K562 (cell line): ENCODE data around the gene CARM1. TPM values are rescaled to one million over a fixed set of nuclear protein-coding genes. Genes with fewer than 3 reads are reported as not detected.

Experiments
- ATF3 ChIP-seq, 2 experiments: fragments of 450-650 bp in 1 of 2; sonication (generic) in 1 of 2; formaldehyde crosslinking in 1 of 2; IDR thresholded peaks in 1 of 2; conservative IDR thresholded peaks in 1 of 2; 2 replicates each; pipeline versions ENCODE4 v1.6.1 to v1.8.1; 2016 to 2023; ENCODE audit warnings: mild to moderate bottlenecking in 2 of 2, moderate library complexity in 2 of 2, inconsistent platforms in 1 of 2, missing genetic modification reagents in 1 of 2
- ATF6 ChIP-seq: sonication (generic); formaldehyde crosslinking; IDR thresholded peaks from 2 replicates; pipeline ENCODE4 v1.4.0; 2020; ENCODE audit warnings: mild to moderate bottlenecking, missing genetic modification reagents
- COPS2 ChIP-seq: fragments of 450-650 bp; conservative IDR thresholded peaks from 2 replicates; pipeline ENCODE4 v1.6.1; 2016; ENCODE audit warnings: mild to moderate bottlenecking, moderate library complexity
- E2F6 ChIP-seq, 2 experiments: IDR thresholded peaks; 2 replicates each; pipeline ENCODE4 v1.6.1; 2011; ENCODE audit warnings: borderline replicate concordance in 1 of 2, control low read depth in 1 of 2, low read depth in 1 of 2, low read length in 1 of 2, mild to moderate bottlenecking in 1 of 2, mixed read lengths in 1 of 2, moderate library complexity in 1 of 2; ENCODE audit not compliant: insufficient read depth in 1 of 2, insufficient read length in 1 of 2, poor library complexity in 1 of 2, severe bottlenecking in 1 of 2; ENCODE audit errors: extremely low read depth in 1 of 2
- ELF1 ChIP-seq: fragments of 200-800 bp; sonication (Bioruptor generic); IDR thresholded peaks from 2 replicates; pipeline ENCODE4 v1.6.1; 2016; ENCODE audit warnings: missing genetic modification characterization, missing compliant biosample characterization
- MAFG ChIP-seq: fragments of 450-650 bp; conservative IDR thresholded peaks from 2 replicates; pipeline ENCODE4 v1.6.1; 2016; ENCODE audit warnings: missing genetic modification characterization, missing compliant biosample characterization
- MTF1 ChIP-seq: fragments of 250-450 bp; sonication (Bioruptor Pico); IDR thresholded peaks from 2 replicates; pipeline ENCODE4 v1.9.0; 2021; ENCODE audit warnings: moderate library complexity, mild to moderate bottlenecking, inconsistent platforms, borderline replicate concordance
- MYC ChIP-seq, 2 experiments: fragments of 250-450 bp in 1 of 2; sonication (Bioruptor Pico) in 1 of 2; IDR thresholded peaks; 2 replicates each; pipeline versions ENCODE4 v1.5.1 to v1.6.1; 2012 to 2021; ENCODE audit warnings: low read depth in 2 of 2, borderline replicate concordance in 1 of 2, improper control_type of control experiment in 1 of 2, low read length in 1 of 2, mild to moderate bottlenecking in 1 of 2, moderate library complexity in 1 of 2
- MYNN ChIP-seq, 2 experiments: sonication (generic); formaldehyde crosslinking in 1 of 2; IDR thresholded peaks; 2 replicates each; pipeline versions ENCODE4 v1.5.0 to v1.6.1; 2016 to 2020; ENCODE audit warnings: antibody characterized with exemption in 1 of 2, missing genetic modification reagents in 1 of 2
- RBBP5 ChIP-seq: fragments of 200-600 bp; sonication (generic); IDR thresholded peaks from 2 replicates; pipeline ENCODE4 v1.6.1; 2012; ENCODE audit warnings: borderline replicate concordance, mild to moderate bottlenecking, low read length, control low read depth, inconsistent platforms; ENCODE audit not compliant: insufficient read depth, poor library complexity, severe bottlenecking
- SMAD1 ChIP-seq: fragments of 150-350 bp; IDR thresholded peaks from 2 replicates; pipeline ENCODE4 v1.6.1; 2014; ENCODE audit warnings: low read length, low read depth; ENCODE audit not compliant: partially characterized antibody
- SMAD3 ChIP-seq: fragments of 450-650 bp; formaldehyde crosslinking; conservative IDR thresholded peaks from 2 replicates; pipeline ENCODE4 v1.4.0; 2020; ENCODE audit warnings: mild to moderate bottlenecking
- ZNF165 ChIP-seq: fragments of 250-450 bp; sonication (Bioruptor Pico); IDR thresholded peaks from 2 replicates; pipeline ENCODE4 v1.4.0; 2020; ENCODE audit warnings: borderline replicate concordance
- ZNF253 ChIP-seq: fragments of 250-450 bp; sonication (Bioruptor Pico); conservative IDR thresholded peaks from 2 replicates; pipeline ENCODE4 v1.6.1; 2021; ENCODE audit warnings: mild to moderate bottlenecking
- ZNF280B ChIP-seq: fragments of 250-450 bp; sonication (Bioruptor Pico); IDR thresholded peaks from 2 replicates; pipeline ENCODE4 v1.5.1; 2021; ENCODE audit warnings: mild to moderate bottlenecking
- ZNF589 ChIP-seq: fragments of 200-800 bp; sonication (Bioruptor generic); IDR thresholded peaks from 2 replicates; pipeline ENCODE4 v1.6.1; 2016; ENCODE audit warnings: low read depth, missing genetic modification characterization, missing compliant biosample characterization
- polyA plus RNA-seq, 8 experiments: library from polyadenylated mRNA; depleted of rRNA in 4 of 8; stranded (reverse) in 5 of 8; unstranded in 3 of 8; fragments of >200 nt; fragmentation: Nextera tagmentation in 2 of 8; fragmentation: Illumina TruSeq in 1 of 8; extraction: Ambion mirVana in 2 of 8; extraction: Trizol in 1 of 8; gene quantifications; 2 replicates each; pipeline versions ENCODE4 v1.2.1 to v1.2.3, GENCODE V29; 2011 to 2014; ENCODE audit warnings: inconsistent platforms in 1 of 8, missing spikeins in 1 of 8
- total RNA-seq, 7 experiments: library from RNA; depleted of rRNA in 6 of 7; stranded (reverse); fragments of >200 nt in 6 of 7; fragmentation: Illumina TruSeq in 2 of 7; extraction: Trizol in 2 of 7; gene quantifications; 2 replicates each; pipeline versions ENCODE4 v1.2.1 to v1.2.3, GENCODE V29; 2011 to 2021; ENCODE audit warnings: low replicate concordance in 1 of 7
- TF ChIP-seq, protein P1 (sequence below): fragments of 250-450 bp; sonication (Bioruptor Pico); IDR thresholded peaks from 2 replicates; pipeline ENCODE4 v1.8.0; 2021; ENCODE audit warnings: moderate library complexity, mild to moderate bottlenecking, inconsistent platforms

Gene CARM1
- total and polyA plus RNA-seq, 9 of the 15 experiments (the other 6 are each of a cell fraction or from before 2014, with no cell fraction given): 0.36 to 86.0 (median 29.7) TPM

GRCh38 chr19:10961073-10961860, 89.9 kb downstream of the CARM1 start (continued):
- TF ChIP-seq ATF6 (CRISPR knock-in tag) (no peak), MTF1 (CRISPR knock-in tag) (no peak), ZNF253 (CRISPR knock-in tag) (no peak), SMAD1 (no peak), ELF1 (tag) (no peak; the same call in 1 of the 2 replicates), RBBP5 (peak; percentile 86), COPS2 (no peak), MYC (IDR thresholded peaks at IDR 0.05; ENCODE audit: low read depth, low read length) (no peak; the same call in 1 of the 2 replicates), MYC (CRISPR knock-in tag; IDR thresholded peaks at IDR 0.05; ENCODE audit: borderline replicate concordance, low read depth) (no peak), ZNF589 (CRISPR knock-in tag) (0 out of 2 replicates have a peak, but pooled peaks have one; percentile 86), ZNF280B (no peak), MAFG (tag) (no peak), ZNF165 (CRISPR knock-in tag) (no peak), SMAD3 (no peak), MYNN (IDR thresholded peaks at IDR 0.05) (peak; percentile 35; the same call in 1 of the 2 replicates), MYNN (CRISPR knock-in tag; IDR thresholded peaks at IDR 0.05) (no peak), ATF3 (IDR thresholded peaks at IDR 0.05) (no peak), ATF3 (CRISPR knock-in tag; conservative IDR thresholded peaks at IDR 0.05) (no peak), E2F6 (IDR thresholded peaks at IDR 0.05; ENCODE audit: borderline replicate concordance in 1 of 2, extremely low read depth in 1 of 2, insufficient read depth in 1 of 2, insufficient read length in 1 of 2, low read depth in 1 of 2, low read length in 1 of 2, poor library complexity in 1 of 2, severe bottlenecking in 1 of 2) (no peak)
- TF ChIP-seq, protein P1, sequence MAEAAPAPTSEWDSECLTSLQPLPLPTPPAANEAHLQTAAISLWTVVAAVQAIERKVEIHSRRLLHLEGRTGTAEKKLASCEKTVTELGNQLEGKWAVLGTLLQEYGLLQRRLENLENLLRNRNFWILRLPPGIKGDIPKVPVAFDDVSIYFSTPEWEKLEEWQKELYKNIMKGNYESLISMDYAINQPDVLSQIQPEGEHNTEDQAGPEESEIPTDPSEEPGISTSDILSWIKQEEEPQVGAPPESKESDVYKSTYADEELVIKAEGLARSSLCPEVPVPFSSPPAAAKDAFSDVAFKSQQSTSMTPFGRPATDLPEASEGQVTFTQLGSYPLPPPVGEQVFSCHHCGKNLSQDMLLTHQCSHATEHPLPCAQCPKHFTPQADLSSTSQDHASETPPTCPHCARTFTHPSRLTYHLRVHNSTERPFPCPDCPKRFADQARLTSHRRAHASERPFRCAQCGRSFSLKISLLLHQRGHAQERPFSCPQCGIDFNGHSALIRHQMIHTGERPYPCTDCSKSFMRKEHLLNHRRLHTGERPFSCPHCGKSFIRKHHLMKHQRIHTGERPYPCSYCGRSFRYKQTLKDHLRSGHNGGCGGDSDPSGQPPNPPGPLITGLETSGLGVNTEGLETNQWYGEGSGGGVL (CRISPR knock-in tag): no peak
